22Rv1 (cell line): Measurements from ENCODE around the gene RALGPS1.

Source experiments
- ZFX ChIP-seq: fragments of 450-650 bp; IDR thresholded peaks from 2 replicates; pipeline ENCODE4 v1.6.1; 2017; ENCODE audit warnings: antibody characterized with exemption, borderline replicate concordance
- TF ChIP-seq, protein P1 (sequence below): fragments of 450-650 bp; IDR thresholded peaks from 2 replicates; pipeline ENCODE4 v1.5.1; 2017; ENCODE audit warnings: mild to moderate bottlenecking

GRCh38 chr9:127132921-127133647, 218.5 kb downstream of the RALGPS1 start:
- TF ChIP-seq, protein P1, sequence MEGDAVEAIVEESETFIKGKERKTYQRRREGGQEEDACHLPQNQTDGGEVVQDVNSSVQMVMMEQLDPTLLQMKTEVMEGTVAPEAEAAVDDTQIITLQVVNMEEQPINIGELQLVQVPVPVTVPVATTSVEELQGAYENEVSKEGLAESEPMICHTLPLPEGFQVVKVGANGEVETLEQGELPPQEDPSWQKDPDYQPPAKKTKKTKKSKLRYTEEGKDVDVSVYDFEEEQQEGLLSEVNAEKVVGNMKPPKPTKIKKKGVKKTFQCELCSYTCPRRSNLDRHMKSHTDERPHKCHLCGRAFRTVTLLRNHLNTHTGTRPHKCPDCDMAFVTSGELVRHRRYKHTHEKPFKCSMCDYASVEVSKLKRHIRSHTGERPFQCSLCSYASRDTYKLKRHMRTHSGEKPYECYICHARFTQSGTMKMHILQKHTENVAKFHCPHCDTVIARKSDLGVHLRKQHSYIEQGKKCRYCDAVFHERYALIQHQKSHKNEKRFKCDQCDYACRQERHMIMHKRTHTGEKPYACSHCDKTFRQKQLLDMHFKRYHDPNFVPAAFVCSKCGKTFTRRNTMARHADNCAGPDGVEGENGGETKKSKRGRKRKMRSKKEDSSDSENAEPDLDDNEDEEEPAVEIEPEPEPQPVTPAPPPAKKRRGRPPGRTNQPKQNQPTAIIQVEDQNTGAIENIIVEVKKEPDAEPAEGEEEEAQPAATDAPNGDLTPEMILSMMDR, result no peak
- TF ChIP-seq ZFX, result no peak
